ENCODE data around the gene GUCY2F.

Gene GUCY2F

DNA sequence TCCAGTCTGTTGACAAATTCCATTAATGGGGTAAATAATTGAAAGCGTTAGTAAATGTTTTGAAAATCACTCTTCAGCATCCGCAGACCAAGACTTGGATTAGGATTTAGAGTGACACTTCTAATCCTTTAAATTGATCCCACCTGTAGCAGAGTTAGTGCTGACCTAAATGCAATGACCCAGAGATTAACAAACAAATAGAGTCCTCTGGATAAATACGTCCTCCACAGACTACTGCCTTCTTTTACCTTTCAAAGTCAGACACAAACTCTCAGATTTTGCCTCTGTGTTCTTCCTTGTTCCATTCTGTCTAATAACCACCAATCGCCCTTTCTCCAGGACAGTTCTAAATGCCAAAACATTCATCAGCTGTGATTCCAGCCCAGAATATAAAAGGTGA is at the start of gene GUCY2F:
GUCY2F (minus strand) TSS at position 101 of the 400 bp plus-strand sequence. CDS start 6,150 bp downstream, outside the sequence.
- TF ChIP-seq, protein P1, sequence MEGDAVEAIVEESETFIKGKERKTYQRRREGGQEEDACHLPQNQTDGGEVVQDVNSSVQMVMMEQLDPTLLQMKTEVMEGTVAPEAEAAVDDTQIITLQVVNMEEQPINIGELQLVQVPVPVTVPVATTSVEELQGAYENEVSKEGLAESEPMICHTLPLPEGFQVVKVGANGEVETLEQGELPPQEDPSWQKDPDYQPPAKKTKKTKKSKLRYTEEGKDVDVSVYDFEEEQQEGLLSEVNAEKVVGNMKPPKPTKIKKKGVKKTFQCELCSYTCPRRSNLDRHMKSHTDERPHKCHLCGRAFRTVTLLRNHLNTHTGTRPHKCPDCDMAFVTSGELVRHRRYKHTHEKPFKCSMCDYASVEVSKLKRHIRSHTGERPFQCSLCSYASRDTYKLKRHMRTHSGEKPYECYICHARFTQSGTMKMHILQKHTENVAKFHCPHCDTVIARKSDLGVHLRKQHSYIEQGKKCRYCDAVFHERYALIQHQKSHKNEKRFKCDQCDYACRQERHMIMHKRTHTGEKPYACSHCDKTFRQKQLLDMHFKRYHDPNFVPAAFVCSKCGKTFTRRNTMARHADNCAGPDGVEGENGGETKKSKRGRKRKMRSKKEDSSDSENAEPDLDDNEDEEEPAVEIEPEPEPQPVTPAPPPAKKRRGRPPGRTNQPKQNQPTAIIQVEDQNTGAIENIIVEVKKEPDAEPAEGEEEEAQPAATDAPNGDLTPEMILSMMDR (IDR thresholded peaks at IDR 0.05; ENCODE audit: insufficient read depth, low read depth, low read length, missing control alignments): no peak
- DNase-seq (ENCODE audit: low read depth): no peak
- no peak within 1 kb of the TSS for H3K4me3 ChIP-seq (ENCODE audit: low read depth, low read length)

- DNase-seq (ENCODE audit: low read depth): no peak
- TF ChIP-seq, protein P1 (IDR thresholded peaks at IDR 0.05; ENCODE audit: insufficient read depth, low read depth, low read length, missing control alignments): no peak
- no peak overlapping the region for H3K4me3 ChIP-seq (ENCODE audit: low read depth, low read length)
These were observed 37.1 kb upstream of the GUCY2F start for GRCh38 chrX:109519001-109519400.

DNA sequence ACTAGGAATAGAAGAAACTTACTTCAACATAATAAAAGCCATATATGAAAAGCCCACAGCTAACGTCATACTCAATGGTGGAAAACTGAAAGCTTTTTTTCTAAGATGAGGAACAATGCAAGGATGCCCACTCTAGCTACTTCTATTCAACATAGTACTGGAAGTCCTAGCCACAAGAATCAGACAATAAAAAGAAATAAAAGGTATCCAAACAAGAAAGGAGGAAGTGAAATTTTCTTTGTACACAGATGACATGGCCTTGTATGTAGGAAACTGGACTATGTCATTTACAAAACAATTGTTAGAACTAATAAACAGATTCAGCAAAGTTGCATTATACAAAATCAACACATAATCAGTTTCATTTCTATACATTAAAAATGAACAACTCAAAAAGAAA is 29.2 kb upstream of the GUCY2F start:
- DNase-seq (ENCODE audit: low read depth): no peak
- no peak overlapping the region for H3K4me3 ChIP-seq (ENCODE audit: low read depth, low read length)
- TF ChIP-seq, protein P1 (IDR thresholded peaks at IDR 0.05; ENCODE audit: insufficient read depth, low read depth, low read length, missing control alignments): no peak

- DNase-seq (ENCODE audit: low read depth): no peak
- TF ChIP-seq, protein P1 (IDR thresholded peaks at IDR 0.05; ENCODE audit: insufficient read depth, low read depth, low read length, missing control alignments): no peak
- H3K4me3 ChIP-seq (ENCODE audit: low read depth, low read length): no peak overlapping the region
These were observed 27.0 kb upstream of the GUCY2F start for GRCh38 chrX:109508915-109509314.

GRCh38 chrX:109501176-109501575 is 19.3 kb upstream of the GUCY2F start:
- H3K4me3 ChIP-seq (ENCODE audit: low read depth, low read length): no peak overlapping the region
- no peak for DNase-seq (ENCODE audit: low read depth)
- TF ChIP-seq, protein P1 (IDR thresholded peaks at IDR 0.05; ENCODE audit: insufficient read depth, low read depth, low read length, missing control alignments): no peak

GRCh38 chrX:109498434-109498833 is 16.5 kb upstream of the GUCY2F start:
- no peak overlapping the region for H3K4me3 ChIP-seq (ENCODE audit: low read depth, low read length)
- no peak for DNase-seq (ENCODE audit: low read depth)
- TF ChIP-seq, protein P1 (IDR thresholded peaks at IDR 0.05; ENCODE audit: insufficient read depth, low read depth, low read length, missing control alignments): no peak

DNA sequence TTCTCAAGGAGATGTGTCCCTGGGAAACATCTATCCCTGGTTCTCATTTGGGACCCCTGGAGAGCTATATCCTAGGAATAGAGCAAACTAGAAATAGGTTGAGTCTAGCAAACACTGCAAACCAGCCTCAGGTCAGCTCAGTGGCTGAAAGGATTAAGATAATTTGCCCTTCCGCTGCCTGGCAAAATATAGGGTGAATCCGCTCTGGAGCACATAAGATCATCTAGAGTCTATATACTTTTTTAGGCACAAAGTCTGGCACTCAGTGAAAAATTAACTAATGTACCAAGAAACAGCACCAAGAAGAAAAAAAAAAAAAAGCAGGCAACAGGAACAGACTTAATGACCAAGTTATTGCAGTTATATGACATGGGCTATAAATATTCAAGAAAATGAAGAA is 7.3 kb upstream of the GUCY2F start:
- DNase-seq (ENCODE audit: low read depth): no peak
- H3K4me3 ChIP-seq (ENCODE audit: low read depth, low read length): no peak overlapping the region
- TF ChIP-seq, protein P1 (IDR thresholded peaks at IDR 0.05; ENCODE audit: insufficient read depth, low read depth, low read length, missing control alignments): no peak
